Fibroblast of lung (primary cell): ENCODE results near the gene TEK.

ENCODE experiments used
- EZH2 ChIP-seq: IDR thresholded peaks from 2 replicates; pipeline ENCODE4 v1.5.1; 2012; ENCODE audit warnings: low read length, control low read depth, mild to moderate bottlenecking; ENCODE audit errors: missing control alignments
- TF ChIP-seq, protein P1 (sequence below), 2 donors: IDR thresholded peaks in 1 of 2; conservative IDR thresholded peaks in 1 of 2; 1 replicate in 1 of 2; 2 replicates in 1 of 2; pipeline ENCODE4 v1.5.1; 2011 to 2012; ENCODE audit warnings: low read length in 2 of 2, control low read depth in 1 of 2, inconsistent platforms in 1 of 2, low read depth in 1 of 2, mild to moderate bottlenecking in 1 of 2

DNA sequence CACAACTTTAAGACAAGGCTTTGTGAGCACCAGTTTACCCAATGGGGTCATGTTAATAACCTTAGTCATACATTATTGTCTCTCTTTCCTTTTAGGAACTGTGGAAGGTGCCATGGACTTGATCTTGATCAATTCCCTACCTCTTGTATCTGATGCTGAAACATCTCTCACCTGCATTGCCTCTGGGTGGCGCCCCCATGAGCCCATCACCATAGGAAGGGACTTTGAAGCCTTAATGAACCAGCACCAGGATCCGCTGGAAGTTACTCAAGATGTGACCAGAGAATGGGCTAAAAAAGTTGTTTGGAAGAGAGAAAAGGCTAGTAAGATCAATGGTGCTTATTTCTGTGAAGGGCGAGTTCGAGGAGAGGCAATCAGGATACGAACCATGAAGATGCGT, 48.7 kb downstream of the TEK start:
- TF ChIP-seq, protein P1, sequence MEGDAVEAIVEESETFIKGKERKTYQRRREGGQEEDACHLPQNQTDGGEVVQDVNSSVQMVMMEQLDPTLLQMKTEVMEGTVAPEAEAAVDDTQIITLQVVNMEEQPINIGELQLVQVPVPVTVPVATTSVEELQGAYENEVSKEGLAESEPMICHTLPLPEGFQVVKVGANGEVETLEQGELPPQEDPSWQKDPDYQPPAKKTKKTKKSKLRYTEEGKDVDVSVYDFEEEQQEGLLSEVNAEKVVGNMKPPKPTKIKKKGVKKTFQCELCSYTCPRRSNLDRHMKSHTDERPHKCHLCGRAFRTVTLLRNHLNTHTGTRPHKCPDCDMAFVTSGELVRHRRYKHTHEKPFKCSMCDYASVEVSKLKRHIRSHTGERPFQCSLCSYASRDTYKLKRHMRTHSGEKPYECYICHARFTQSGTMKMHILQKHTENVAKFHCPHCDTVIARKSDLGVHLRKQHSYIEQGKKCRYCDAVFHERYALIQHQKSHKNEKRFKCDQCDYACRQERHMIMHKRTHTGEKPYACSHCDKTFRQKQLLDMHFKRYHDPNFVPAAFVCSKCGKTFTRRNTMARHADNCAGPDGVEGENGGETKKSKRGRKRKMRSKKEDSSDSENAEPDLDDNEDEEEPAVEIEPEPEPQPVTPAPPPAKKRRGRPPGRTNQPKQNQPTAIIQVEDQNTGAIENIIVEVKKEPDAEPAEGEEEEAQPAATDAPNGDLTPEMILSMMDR (conservative IDR thresholded peaks at IDR 0.05 in 1 of 2, IDR thresholded peaks at IDR 0.05 in 1 of 2; ENCODE audit: low read depth in 1 of 2, low read length in 2 of 2) = no peak
- TF ChIP-seq EZH2 = no peak
